ENCODE measurements around the gene MRPL12.
A peak's percentile ranks its signal among the peaks of the same experiment; 100 is the strongest.

Gene MRPL12

DNA sequence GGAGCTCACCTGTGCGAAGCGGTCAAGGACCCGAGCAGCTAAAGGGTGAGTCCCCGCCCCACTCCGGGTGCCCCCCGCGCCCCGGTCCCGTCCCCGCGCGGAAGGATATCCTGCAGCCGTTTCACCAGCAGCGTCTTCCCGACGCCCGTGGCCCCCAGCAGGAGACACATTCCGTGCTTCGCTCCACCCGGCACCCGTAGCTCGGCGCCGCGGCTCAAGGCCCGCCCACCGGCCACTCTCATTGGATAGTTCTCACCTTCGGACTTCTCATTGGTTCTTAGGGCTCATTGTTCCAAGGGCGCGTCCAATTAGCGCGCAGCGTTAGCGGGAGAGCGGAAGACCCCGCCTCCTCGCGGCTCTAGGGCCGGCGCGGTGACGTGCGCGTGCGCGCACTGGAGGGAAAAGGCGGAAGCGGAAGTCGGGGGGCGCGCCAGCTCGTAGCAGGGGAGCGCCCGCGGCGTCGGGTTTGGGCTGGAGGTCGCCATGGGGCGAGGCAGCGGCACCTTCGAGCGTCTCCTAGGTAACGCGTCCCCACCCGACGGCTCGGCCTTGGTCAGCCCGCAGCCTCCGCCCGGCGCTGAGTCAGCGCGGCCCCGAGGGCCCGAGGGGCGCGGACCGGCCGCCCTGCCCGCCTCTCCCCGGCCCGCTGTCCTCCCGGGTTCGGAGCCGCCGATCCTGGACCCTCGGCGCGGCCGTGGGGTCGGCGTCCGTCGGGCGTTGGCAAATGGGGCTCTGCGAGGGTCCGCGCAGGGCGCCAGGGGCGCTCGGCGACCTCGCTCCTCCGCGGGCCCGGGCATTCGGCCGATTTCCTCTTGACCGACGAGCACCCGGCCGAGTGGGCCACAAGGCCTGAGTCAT, 19.4 kb upstream of the MRPL12 start, which contains the start of the genes ARL16 and HGS:
Gene ARL16, minus strand, starts transcription at position 214 of the 858 bp plus-strand sequence. Its CDS starts 44 bp downstream, at position 170.
Gene HGS, plus strand, starts transcription at position 428 of the 858 bp plus-strand sequence. Its CDS starts 56 bp downstream, at position 484.
- Histone ChIP-seq H3K9me2 (replicated peaks; ENCODE audit: insufficient read depth, low read length) (no peaks in the 10 kb centered on the region), H3K9me3 (ENCODE audit: insufficient read depth, low read length) (no peaks in the 10 kb centered on the region), H4K20me1 (ENCODE audit: low read depth, low read length) (no peaks in the 10 kb centered on the region), H2AFZ (ENCODE audit: low read depth, low read length, severe bottlenecking) (peak within 1 kb of the TSS; percentile 52), H3K27ac (ENCODE audit: low read depth, low read length) (peak within 1 kb of the TSS; percentile 33; the same call in 1 of the 2 replicates), H3K4me3 (ENCODE audit: insufficient read depth, low read length, poor library complexity, severe bottlenecking) (peak within 1 kb of the TSS; percentile 84), H3K9ac (ENCODE audit: low read length) (peak within 1 kb of the TSS; percentile 86), H3K4me2 (ENCODE audit: low read depth, low read length, poor library complexity, severe bottlenecking) (peak within 1 kb of the TSS; percentile 76), H3K36me3 (ENCODE audit: low read length) (no peaks in the 10 kb centered on the region), H3K27me3 (ENCODE audit: low read length) (no peaks in the 10 kb centered on the region), H3K79me2 (ENCODE audit: insufficient read depth, low read length) (peaks cover 49% of the 10 kb centered on the region), H3F3A (ENCODE audit: insufficient read depth) (no peaks in the 10 kb centered on the region)
- TF ChIP-seq EZH2phosphoT487 (conservative IDR thresholded peaks at IDR 0.05; ENCODE audit: low read length) = no peak
- TF ChIP-seq, protein P1, sequence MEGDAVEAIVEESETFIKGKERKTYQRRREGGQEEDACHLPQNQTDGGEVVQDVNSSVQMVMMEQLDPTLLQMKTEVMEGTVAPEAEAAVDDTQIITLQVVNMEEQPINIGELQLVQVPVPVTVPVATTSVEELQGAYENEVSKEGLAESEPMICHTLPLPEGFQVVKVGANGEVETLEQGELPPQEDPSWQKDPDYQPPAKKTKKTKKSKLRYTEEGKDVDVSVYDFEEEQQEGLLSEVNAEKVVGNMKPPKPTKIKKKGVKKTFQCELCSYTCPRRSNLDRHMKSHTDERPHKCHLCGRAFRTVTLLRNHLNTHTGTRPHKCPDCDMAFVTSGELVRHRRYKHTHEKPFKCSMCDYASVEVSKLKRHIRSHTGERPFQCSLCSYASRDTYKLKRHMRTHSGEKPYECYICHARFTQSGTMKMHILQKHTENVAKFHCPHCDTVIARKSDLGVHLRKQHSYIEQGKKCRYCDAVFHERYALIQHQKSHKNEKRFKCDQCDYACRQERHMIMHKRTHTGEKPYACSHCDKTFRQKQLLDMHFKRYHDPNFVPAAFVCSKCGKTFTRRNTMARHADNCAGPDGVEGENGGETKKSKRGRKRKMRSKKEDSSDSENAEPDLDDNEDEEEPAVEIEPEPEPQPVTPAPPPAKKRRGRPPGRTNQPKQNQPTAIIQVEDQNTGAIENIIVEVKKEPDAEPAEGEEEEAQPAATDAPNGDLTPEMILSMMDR (IDR thresholded peaks at IDR 0.05; ENCODE audit: insufficient read depth, low read length, poor library complexity, severe bottlenecking) = no peak

DNA sequence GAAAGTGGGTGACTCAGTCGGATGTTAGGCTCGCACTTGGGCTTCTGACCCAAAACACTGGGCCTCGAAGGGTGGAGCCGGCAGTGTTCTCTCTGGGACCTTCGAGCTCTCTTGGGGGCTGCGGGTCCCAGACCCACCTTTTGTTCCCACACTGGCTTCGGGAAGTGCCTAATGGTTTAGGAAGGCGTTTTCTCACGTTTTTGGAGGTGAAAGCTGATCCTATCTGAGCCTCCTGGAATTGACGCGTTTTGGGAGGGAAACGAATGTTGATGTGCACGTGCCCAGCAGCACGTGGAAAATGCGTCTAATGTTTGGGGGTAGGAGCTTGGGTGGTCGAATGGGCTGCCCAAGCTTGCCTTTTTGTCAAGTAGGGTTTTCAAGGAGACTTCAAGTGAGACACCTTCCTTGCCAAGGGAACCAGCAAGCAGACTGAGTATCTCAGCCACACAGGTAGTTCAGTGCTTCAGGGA, 18.7 kb upstream of the MRPL12 start:
- Histone ChIP-seq H3K27me3 (ENCODE audit: low read length) (no peaks in the 10 kb centered on the region), H3K9me2 (replicated peaks; ENCODE audit: insufficient read depth, low read length) (no peaks in the 10 kb centered on the region), H3F3A (ENCODE audit: insufficient read depth) (no peaks in the 10 kb centered on the region), H3K4me3 (ENCODE audit: insufficient read depth, low read length, poor library complexity, severe bottlenecking) (peak overlapping the region; percentile 84), H3K9me3 (ENCODE audit: insufficient read depth, low read length) (no peaks in the 10 kb centered on the region), H4K20me1 (ENCODE audit: low read depth, low read length) (no peaks in the 10 kb centered on the region), H2AFZ (ENCODE audit: low read depth, low read length, severe bottlenecking) (no peak overlapping the region), H3K27ac (ENCODE audit: low read depth, low read length) (peak overlapping the region; percentile 12; the same call in 1 of the 2 replicates), H3K9ac (ENCODE audit: low read length) (peak overlapping the region; percentile 86), H3K4me2 (ENCODE audit: low read depth, low read length, poor library complexity, severe bottlenecking) (peak overlapping the region; percentile 76), H3K36me3 (ENCODE audit: low read length) (no peaks in the 10 kb centered on the region), H3K79me2 (ENCODE audit: insufficient read depth, low read length) (peaks cover 49% of the 10 kb centered on the region)
- TF ChIP-seq, protein P1 (IDR thresholded peaks at IDR 0.05; ENCODE audit: insufficient read depth, low read length, poor library complexity, severe bottlenecking) = no peak
- no peak for TF ChIP-seq EZH2phosphoT487 (conservative IDR thresholded peaks at IDR 0.05; ENCODE audit: low read length)

DNA sequence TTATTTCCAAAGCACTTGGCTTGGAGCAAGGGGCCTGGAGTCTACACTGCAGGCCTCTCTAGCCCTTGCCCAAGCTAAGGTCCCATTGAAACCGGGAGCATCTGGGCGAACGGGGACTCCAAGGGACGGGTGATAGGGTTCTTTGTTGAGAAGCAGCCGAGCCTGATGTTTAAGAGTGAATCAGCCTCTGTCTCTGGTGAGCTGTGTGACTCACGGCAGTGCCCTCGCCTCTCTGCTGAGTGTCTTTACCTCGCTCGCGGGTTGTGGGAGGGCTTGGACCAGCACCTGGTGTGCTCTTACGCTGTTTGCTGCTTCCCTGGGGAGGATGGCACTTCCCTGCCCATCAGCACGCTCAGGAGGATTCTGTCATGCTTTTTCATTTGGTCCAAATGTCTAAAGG, 18.1 kb upstream of the MRPL12 start:
- Histone ChIP-seq H3K79me2 (ENCODE audit: insufficient read depth, low read length) (peaks cover 49% of the 10 kb centered on the region), H3K4me3 (ENCODE audit: insufficient read depth, low read length, poor library complexity, severe bottlenecking) (peak overlapping the region; percentile 84), H3F3A (ENCODE audit: insufficient read depth) (no peaks in the 10 kb centered on the region), H3K4me2 (ENCODE audit: low read depth, low read length, poor library complexity, severe bottlenecking) (peak overlapping the region; percentile 76), H3K27ac (ENCODE audit: low read depth, low read length) (no peak overlapping the region), H3K9me2 (replicated peaks; ENCODE audit: insufficient read depth, low read length) (no peaks in the 10 kb centered on the region), H3K27me3 (ENCODE audit: low read length) (no peaks in the 10 kb centered on the region), H2AFZ (ENCODE audit: low read depth, low read length, severe bottlenecking) (no peak overlapping the region), H3K9ac (ENCODE audit: low read length) (peak overlapping the region; percentile 86), H3K36me3 (ENCODE audit: low read length) (no peaks in the 10 kb centered on the region), H4K20me1 (ENCODE audit: low read depth, low read length) (no peaks in the 10 kb centered on the region), H3K9me3 (ENCODE audit: insufficient read depth, low read length) (no peaks in the 10 kb centered on the region)
- TF ChIP-seq, protein P1 (IDR thresholded peaks at IDR 0.05; ENCODE audit: insufficient read depth, low read length, poor library complexity, severe bottlenecking) = no peak
- no peak for TF ChIP-seq EZH2phosphoT487 (conservative IDR thresholded peaks at IDR 0.05; ENCODE audit: low read length)

Data from SU-DHL-6 (cell line).